ENCODE results near the gene PTPRZ1. TPM values are rescaled to one million over a fixed set of nuclear protein-coding genes. Genes with fewer than 3 reads are reported as not detected.

Gene PTPRZ1
- total RNA-seq, 6 experiments from 2014 or later: 0.07 to 0.13 TPM; not detected in 4

GRCh38 chr7:122046402-122046801 is 173.4 kb downstream of the PTPRZ1 start:
- no peak for TF ChIP-seq CTCF (IDR thresholded peaks at IDR 0.05)
- no peaks in the 10 kb centered on the region for H3K9me3 Mint-ChIP-seq
- H3K4me1 Mint-ChIP-seq (ENCODE audit: low read depth): no peaks in the 10 kb centered on the region
- H3K36me3 Mint-ChIP-seq (ENCODE audit: low read depth): no peaks in the 10 kb centered on the region
- H3K27ac Mint-ChIP-seq: no peak overlapping the region
- H3K4me3 Mint-ChIP-seq: no peak overlapping the region
- H3K27me3 Mint-ChIP-seq (ENCODE audit: insufficient read depth): no peaks in the 10 kb centered on the region; the same call in 1 of the 2 replicates
- DNase-seq: no peak

GRCh38 chr7:122054393-122054792 is 181.4 kb downstream of the PTPRZ1 start:
- H3K27ac Mint-ChIP-seq: no peak overlapping the region
- peaks cover 3% of the 10 kb centered on the region; the same call in 1 of the 2 replicates for H3K27me3 Mint-ChIP-seq (ENCODE audit: insufficient read depth)
- no peak for TF ChIP-seq CTCF (IDR thresholded peaks at IDR 0.05)
- no peaks in the 10 kb centered on the region for H3K4me1 Mint-ChIP-seq (ENCODE audit: low read depth)
- H3K4me3 Mint-ChIP-seq: no peak overlapping the region
- no peaks in the 10 kb centered on the region for H3K36me3 Mint-ChIP-seq (ENCODE audit: low read depth)
- H3K9me3 Mint-ChIP-seq: no peaks in the 10 kb centered on the region
- no peak for DNase-seq

GRCh38 chr7:122055073-122055472 is 182.1 kb downstream of the PTPRZ1 start:
- no peak for TF ChIP-seq CTCF (IDR thresholded peaks at IDR 0.05)
- H3K36me3 Mint-ChIP-seq (ENCODE audit: low read depth): no peaks in the 10 kb centered on the region
- DNase-seq: no peak
- H3K27ac Mint-ChIP-seq: no peak overlapping the region
- no peak overlapping the region for H3K4me3 Mint-ChIP-seq
- H3K27me3 Mint-ChIP-seq (ENCODE audit: insufficient read depth): peaks cover 3% of the 10 kb centered on the region; the same call in 1 of the 2 replicates
- H3K4me1 Mint-ChIP-seq (ENCODE audit: low read depth): no peaks in the 10 kb centered on the region
- H3K9me3 Mint-ChIP-seq: no peaks in the 10 kb centered on the region

- Mint-ChIP-seq H3K4me3 (no peak overlapping the region), H3K27me3 (ENCODE audit: insufficient read depth) (peaks cover 3% of the 10 kb centered on the region; the same call in 1 of the 2 replicates), H3K27ac (no peak overlapping the region), H3K4me1 (ENCODE audit: low read depth) (no peaks in the 10 kb centered on the region), H3K9me3 (no peaks in the 10 kb centered on the region), H3K36me3 (ENCODE audit: low read depth) (no peaks in the 10 kb centered on the region)
- no peak for DNase-seq
- no peak for TF ChIP-seq CTCF (IDR thresholded peaks at IDR 0.05)
Measured at GRCh38 chr7:122056977-122057376, 184.0 kb downstream of the PTPRZ1 start.

- Mint-ChIP-seq H3K4me3 (no peak overlapping the region), H3K36me3 (ENCODE audit: low read depth) (no peaks in the 10 kb centered on the region), H3K4me1 (ENCODE audit: low read depth) (no peaks in the 10 kb centered on the region), H3K27me3 (ENCODE audit: insufficient read depth) (no peaks in the 10 kb centered on the region; the same call in 1 of the 2 replicates), H3K9me3 (no peaks in the 10 kb centered on the region), H3K27ac (no peak overlapping the region)
- no peak for DNase-seq
- TF ChIP-seq CTCF (IDR thresholded peaks at IDR 0.05): no peak
Measured at GRCh38 chr7:122059542-122059941, 186.6 kb downstream of the PTPRZ1 start.

- TF ChIP-seq CTCF (IDR thresholded peaks at IDR 0.05): no peak
- Mint-ChIP-seq H3K36me3 (ENCODE audit: low read depth) (no peaks in the 10 kb centered on the region), H3K4me3 (no peak overlapping the region), H3K27me3 (ENCODE audit: insufficient read depth) (no peaks in the 10 kb centered on the region; the same call in 1 of the 2 replicates), H3K9me3 (no peaks in the 10 kb centered on the region), H3K27ac (no peak overlapping the region), H3K4me1 (ENCODE audit: low read depth) (no peaks in the 10 kb centered on the region)
- no peak for DNase-seq
Measured at GRCh38 chr7:122063146-122063545, 190.2 kb downstream of the PTPRZ1 start.

Data from HFFc6 (cell line).